B cell (primary cell): ENCODE data around the gene RGS14. TPM values are rescaled to one million over a fixed set of nuclear protein-coding genes. Genes with fewer than 3 reads are reported as not detected.

Experiments
- ATAC-seq: fragments of 200-7000 bp; cut with Tn5 transposase; one replicate; pipeline ENCODE4 v1.10.0; 2021; ENCODE audit warnings: low read depth, mild to moderate bottlenecking, moderate number of reproducible peaks, moderate library complexity
- CTCF ChIA-PET: fragments of 350-600 bp; sonication (Branson Sonifier 250); formaldehyde crosslinking; loops from one replicate; lab custom pipeline; 2021; ENCODE audit warnings: antibody characterized with exemption, inconsistent platforms; lab: Charles Lee
- POLR2A ChIA-PET: fragments of 350-600 bp; sonication (Branson Sonifier 250); formaldehyde crosslinking; loops from one replicate; lab custom pipeline; 2021; ENCODE audit warnings: antibody characterized with exemption; lab: Charles Lee
- DNase-seq: peaks from one replicate; pipeline ENCODE4 v3.0.0; 2013
- H2AFZ ChIP-seq: 2 replicates; pipeline ENCODE4 v1.6.1; 2012; ENCODE audit warnings: mild to moderate bottlenecking, low read depth, low read length; ENCODE audit not compliant: insufficient read depth, poor library complexity, severe bottlenecking
- H3K27ac ChIP-seq, 2 donors: 1 replicate in 1 of 2; 2 replicates in 1 of 2; pipeline ENCODE4 v1.5.1; 2012 to 2013; ENCODE audit warnings: low read length in 2 of 2, mild to moderate bottlenecking in 2 of 2, moderate library complexity in 1 of 2
- H3K27me3 ChIP-seq, 4 experiments: fragments of 200-600 bp in 1 of 4; sonication (generic) in 1 of 4; replicated peaks in 1 of 4; 1 replicate in 2 of 4; 2 replicates in 2 of 4; pipeline versions ENCODE4 v1.6.1 to v1.7.0; 2013 to 2016; ENCODE audit warnings: low read length in 3 of 4, mild to moderate bottlenecking in 2 of 4, mixed read lengths in 1 of 4, moderate library complexity in 1 of 4; ENCODE audit not compliant: insufficient read depth in 4 of 4, control insufficient read depth in 3 of 4; ENCODE audit errors: control extremely low read depth in 1 of 4
- H3K36me3 ChIP-seq, 2 experiments: replicated peaks in 1 of 2; 1 replicate in 1 of 2; 2 replicates in 1 of 2; pipeline versions ENCODE4 v1.6.1 to v1.7.1; 2013; ENCODE audit warnings: low read length in 1 of 2; ENCODE audit not compliant: insufficient read depth in 2 of 2, control insufficient read depth in 1 of 2; ENCODE audit errors: control extremely low read depth in 1 of 2, extremely low read depth in 1 of 2
- H3K4me1 ChIP-seq, 2 donors: fragments of 200-600 bp in 1 of 2; sonication (generic) in 1 of 2; 1 replicate in 1 of 2; 2 replicates in 1 of 2; pipeline versions ENCODE4 v1.5.1 to v1.6.1; 2013 to 2017; ENCODE audit warnings: low read length in 2 of 2; ENCODE audit not compliant: control insufficient read depth in 2 of 2, insufficient read depth in 2 of 2
- H3K4me2 ChIP-seq: replicated peaks from 2 replicates; pipeline ENCODE3; 2012; ENCODE audit warnings: mild to moderate bottlenecking, low read depth, low read length; ENCODE audit not compliant: poor library complexity, severe bottlenecking
- H3K4me3 ChIP-seq, 5 experiments: fragments of 200-600 bp in 1 of 5; sonication (generic) in 1 of 5; 1 replicate in 3 of 5; 2 replicates in 2 of 5; pipeline versions ENCODE4 v1.5.1 to v1.7.0; 2011 to 2016; ENCODE audit warnings: low read length in 4 of 5, mild to moderate bottlenecking in 4 of 5, low read depth in 2 of 5, control low read depth in 1 of 5, moderate library complexity in 1 of 5; ENCODE audit not compliant: insufficient read depth in 1 of 5; ENCODE audit errors: control extremely low read depth in 1 of 5, extremely low read depth in 1 of 5
- H3K79me2 ChIP-seq: fragments of 200-600 bp; sonication (generic); one replicate; pipeline ENCODE4 v1.6.0; 2016; ENCODE audit warnings: low read length; ENCODE audit not compliant: control insufficient read depth, insufficient read depth
- H3K9ac ChIP-seq: fragments of 200-600 bp; sonication (generic); 2 replicates; pipeline ENCODE4 v1.6.1; 2017; ENCODE audit warnings: mild to moderate bottlenecking, low read length, moderate library complexity
- H3K9me3 ChIP-seq, 3 donors: one replicate each; pipeline versions ENCODE4 v1.6.1 to v1.7.1; 2013; ENCODE audit warnings: low read length in 2 of 3; ENCODE audit not compliant: control insufficient read depth in 2 of 3, insufficient read depth in 1 of 3; ENCODE audit errors: control extremely low read depth in 1 of 3
- H4K20me1 ChIP-seq: 2 replicates; pipeline ENCODE4 v1.6.0; 2012; ENCODE audit warnings: mild to moderate bottlenecking, low read length; ENCODE audit not compliant: insufficient read depth, control insufficient read depth, poor library complexity, severe bottlenecking
- H3K27ac Mint-ChIP-seq: one replicate; pipeline ENCODE4 v1.8.0; 2021; ENCODE audit warnings: mixed read lengths
- H3K27me3 Mint-ChIP-seq: one replicate; pipeline ENCODE4 v1.8.0; 2021; ENCODE audit warnings: mixed read lengths
- H3K4me1 Mint-ChIP-seq: one replicate; pipeline ENCODE4 v1.8.0; 2021; ENCODE audit warnings: mixed read lengths
- H3K4me3 Mint-ChIP-seq: one replicate; pipeline ENCODE4 v1.8.0; 2021; ENCODE audit warnings: mixed read lengths
- H3K9me3 Mint-ChIP-seq: one replicate; pipeline ENCODE4 v1.8.0; 2022; ENCODE audit warnings: mixed read lengths; ENCODE audit not compliant: insufficient read depth
- EZH2 ChIP-seq: IDR thresholded peaks from 2 replicates; pipeline ENCODE4 v1.6.1; 2012; ENCODE audit warnings: borderline replicate concordance, low read depth, mild to moderate bottlenecking, moderate library complexity, low read length; ENCODE audit not compliant: insufficient read depth, poor library complexity, severe bottlenecking
- WGBS: methylation state at CpG from one replicate; pipeline ENCODE4 v1.1.5; 2013; ENCODE audit warnings: missing lambda C conversion rate; ENCODE audit not compliant: insufficient coverage; 5-methylcytosine and 5-hydroxymethylcytosine counted together
- intact Hi-C: fragments of 100-400 bp; cut with micrococcal nuclease; formaldehyde crosslinking; loops from one replicate; pipeline ENCODE4 v1.10.0; 2022
- polyA plus RNA-seq: library from polyadenylated mRNA; depleted of rRNA; stranded (reverse); fragments of >200 nt; gene quantifications from 2 replicates; pipeline ENCODE4 v1.2.3, GENCODE V29; 2012
- total RNA-seq, 2 donors: library from RNA; stranded (reverse); fragments of 120-200 nt in 1 of 2; gene quantifications; 1 replicate in 1 of 2; 2 replicates in 1 of 2; pipeline versions ENCODE4 v1.2.3 to v1.2.4, GENCODE V29; 2013 to 2022
- TF ChIP-seq, protein P1 (sequence below): fragments of 200-600 bp; IDR thresholded peaks from one replicate; pipeline ENCODE4 v1.8.0; 2022; ENCODE audit warnings: antibody characterized with exemption, mild to moderate bottlenecking

RGS14 gene
- total and polyA plus RNA-seq, 2 donors (not counting 1 experiment from before 2014, with no cell fraction given): 85.8 to 184 TPM

DNA sequence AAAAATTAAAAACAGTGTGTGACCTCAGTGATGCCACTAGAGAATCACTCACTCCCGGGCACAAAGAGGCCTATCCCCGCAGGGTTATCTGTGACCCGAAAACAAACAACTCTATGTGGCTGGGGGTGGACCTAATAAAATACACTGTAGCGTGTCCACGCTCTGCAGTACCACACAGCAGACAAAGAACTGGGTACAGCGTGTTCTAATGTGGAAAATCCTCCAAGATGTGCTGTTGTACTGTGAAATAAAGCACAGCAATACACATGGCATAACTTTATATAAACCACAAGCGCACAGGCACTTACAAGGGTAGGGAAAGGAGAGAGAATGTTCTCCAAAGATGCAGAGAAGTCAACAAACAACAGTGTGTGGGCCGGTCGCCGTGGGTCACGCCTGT lies 18.4 kb downstream of the RGS14 start:
- Mint-ChIP-seq H3K27me3 (no peaks in the 10 kb centered on the region), H3K27ac (no peak overlapping the region), H3K4me3 (no peak overlapping the region), H3K9me3 (no peaks in the 10 kb centered on the region), H3K4me1 (peaks cover 22% of the 10 kb centered on the region)
- no peaks in the 10 kb centered on the region for H3K79me2 ChIP-seq
- H3K27me3 ChIP-seq: no peaks in the 10 kb centered on the region
- H3K4me3 ChIP-seq: no peak overlapping the region
- TF ChIP-seq, protein P1, sequence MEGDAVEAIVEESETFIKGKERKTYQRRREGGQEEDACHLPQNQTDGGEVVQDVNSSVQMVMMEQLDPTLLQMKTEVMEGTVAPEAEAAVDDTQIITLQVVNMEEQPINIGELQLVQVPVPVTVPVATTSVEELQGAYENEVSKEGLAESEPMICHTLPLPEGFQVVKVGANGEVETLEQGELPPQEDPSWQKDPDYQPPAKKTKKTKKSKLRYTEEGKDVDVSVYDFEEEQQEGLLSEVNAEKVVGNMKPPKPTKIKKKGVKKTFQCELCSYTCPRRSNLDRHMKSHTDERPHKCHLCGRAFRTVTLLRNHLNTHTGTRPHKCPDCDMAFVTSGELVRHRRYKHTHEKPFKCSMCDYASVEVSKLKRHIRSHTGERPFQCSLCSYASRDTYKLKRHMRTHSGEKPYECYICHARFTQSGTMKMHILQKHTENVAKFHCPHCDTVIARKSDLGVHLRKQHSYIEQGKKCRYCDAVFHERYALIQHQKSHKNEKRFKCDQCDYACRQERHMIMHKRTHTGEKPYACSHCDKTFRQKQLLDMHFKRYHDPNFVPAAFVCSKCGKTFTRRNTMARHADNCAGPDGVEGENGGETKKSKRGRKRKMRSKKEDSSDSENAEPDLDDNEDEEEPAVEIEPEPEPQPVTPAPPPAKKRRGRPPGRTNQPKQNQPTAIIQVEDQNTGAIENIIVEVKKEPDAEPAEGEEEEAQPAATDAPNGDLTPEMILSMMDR: no peak
- TF ChIP-seq EZH2: no peak
- H3K27ac ChIP-seq: no peak overlapping the region
- no peak overlapping the region for H3K9ac ChIP-seq
- POLR2A ChIA-PET: no interaction called here
- intact Hi-C loops: no loop called here
- H2AFZ ChIP-seq: no peak overlapping the region
- H4K20me1 ChIP-seq: peaks cover 13% of the 10 kb centered on the region
- peaks cover 0 to 15% of the 10 kb centered on the region in 2 experiments for H3K36me3 ChIP-seq
- H3K9me3 ChIP-seq: no peaks in the 10 kb centered on the region
- no peak for ATAC-seq
- CTCF ChIA-PET: no interaction called here
- WGBS: 79% methylated on average over 6 of the region's 11 CpGs
- peaks cover 19 to 20% of the 10 kb centered on the region in 2 donors for H3K4me1 ChIP-seq
- DNase-seq: no peak
- H3K4me2 ChIP-seq: no peak overlapping the region

DNA sequence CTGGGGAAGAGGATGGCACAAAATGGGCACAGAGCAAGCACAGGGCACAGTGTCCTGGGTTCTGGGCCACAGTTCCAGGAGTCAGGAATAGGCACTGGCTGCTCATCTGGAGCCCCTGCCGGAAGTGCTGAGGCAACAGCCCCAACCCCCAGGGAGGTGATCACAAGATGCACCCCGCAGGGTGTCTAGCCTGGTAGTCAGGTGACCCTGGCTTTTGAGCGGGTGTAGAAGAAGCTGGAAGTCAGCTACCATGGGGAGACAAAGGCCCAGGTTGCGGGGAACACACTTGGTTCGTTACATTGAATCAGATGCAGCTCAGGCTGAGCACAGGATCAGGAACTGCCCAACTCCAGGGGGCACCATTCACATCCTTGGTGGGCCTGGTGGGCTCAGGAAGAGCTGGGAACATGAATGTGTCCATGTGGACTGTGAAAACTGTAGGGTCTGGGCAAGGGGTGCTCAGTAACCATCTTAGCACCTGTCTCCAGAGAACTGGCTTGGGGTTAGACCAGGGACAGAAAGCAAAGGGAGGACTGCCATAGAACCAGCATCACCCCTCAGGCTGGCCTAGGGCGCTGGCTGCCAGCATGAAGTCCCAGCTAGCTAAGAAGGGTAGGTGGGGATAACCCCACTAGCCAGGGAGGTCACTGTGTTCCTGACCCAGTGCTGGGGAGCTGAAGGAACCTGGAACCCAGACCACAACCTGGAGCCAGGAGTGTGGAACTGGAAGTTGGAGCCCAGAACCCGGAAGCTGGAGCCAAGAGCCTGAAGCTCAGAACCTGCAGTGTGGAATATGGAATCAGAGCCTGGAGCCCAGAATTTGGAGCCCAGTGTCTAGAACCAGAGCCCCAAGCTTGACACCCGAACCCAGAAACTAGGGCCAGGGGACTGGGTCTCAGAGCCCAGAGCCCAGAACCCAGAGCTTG lies 20.4 kb downstream of the RGS14 start:
- no peak overlapping the region for H3K27ac Mint-ChIP-seq
- ATAC-seq: no peak
- no peak overlapping the region for H3K4me2 ChIP-seq
- no peaks in the 10 kb centered on the region for H3K9me3 ChIP-seq
- H3K4me3 ChIP-seq: no peak overlapping the region
- 90% methylated on average over 7 of the region's 8 CpGs for WGBS
- no peaks in the 10 kb centered on the region for H3K79me2 ChIP-seq
- no peak overlapping the region for H3K9ac ChIP-seq
- H3K27me3 ChIP-seq: peaks cover 0 to 6% (median 0%) of the 10 kb centered on the region in 4 experiments
- no peak overlapping the region for H2AFZ ChIP-seq
- intact Hi-C loops: no loop called here
- H3K9me3 Mint-ChIP-seq: no peaks in the 10 kb centered on the region
- no peak for TF ChIP-seq EZH2
- TF ChIP-seq, protein P1: no peak
- POLR2A ChIA-PET: interaction anchor here (0.6 kb wide), 1 partner anchor 119 kb away, joined by 6 read pairs; no protein-coding TSS in a partner anchor
- no peak overlapping the region for H3K4me3 Mint-ChIP-seq
- no peaks in the 10 kb centered on the region for H4K20me1 ChIP-seq
- peaks cover 4% of the 10 kb centered on the region for H3K27me3 Mint-ChIP-seq
- peaks cover 3% of the 10 kb centered on the region for H3K4me1 Mint-ChIP-seq
- peaks cover 0 to under 1% of the 10 kb centered on the region in 2 donors for H3K4me1 ChIP-seq
- DNase-seq: no peak
- no peak overlapping the region for H3K27ac ChIP-seq
- CTCF ChIA-PET: interaction anchor here (0.7 to 2.2 kb wide), 6 partner anchors 9 to 743 kb away, joined by 3 to 12 read pairs (median 6); no protein-coding TSS in a partner anchor
- H3K36me3 ChIP-seq: peaks cover 0 to 3% of the 10 kb centered on the region in 2 experiments
